HepG2 (cell line): ENCODE data around the gene GNL2. TPM values are rescaled to one million over a fixed set of nuclear protein-coding genes. Genes with fewer than 3 reads are reported as not detected.
"Not testable (repeated sequence)": the region's sequence is repeated elsewhere in the genome, so short reads cannot be mapped to it uniquely, and the experiment has no call there.

Experiments
- ATAC-seq: fragments of 200-7000 bp; cut with Tn5 transposase; 3 replicates; pipeline ENCODE4 v1.9.1; 2020; ENCODE audit warnings: mild to moderate bottlenecking, moderate library complexity
- BruUV-seq: library from RNA; stranded (reverse); fragments of 400-500 nt; replicated peaks from 2 replicates; lab custom pipeline; 2021; lab: Mats Ljungman, UMichigan
- CTCF ChIA-PET: fragments of 300-600 bp; formaldehyde crosslinking; extraction: SDS; loops from one replicate; lab custom pipeline; 2021; ENCODE audit warnings: low total read pairs, inconsistent platforms, low intra/inter-chr PET ratio; lab: Yijun Ruan, JAX
- POLR2A ChIA-PET: fragments of 350-600 bp; sonication (Branson Sonifier 250); formaldehyde crosslinking; loops from one replicate; lab custom pipeline; 2020; ENCODE audit warnings: antibody characterized with exemption, inconsistent platforms; lab: Yijun Ruan, JAX
- DNase-seq: peaks from one replicate; pipeline ENCODE4 v3.0.0-alpha.2; 2015; ENCODE audit warnings: low spot score
- FAIRE-seq: peaks from 3 replicates; lab custom pipeline; 2011; peaks lifted over from hg19 to GRCh38; lab: Jason Lieb, UNC
- H2AFZ ChIP-seq: one replicate; pipeline ENCODE4 v1.6.1; 2011; ENCODE audit warnings: low read length, inconsistent platforms
- H3K27ac ChIP-seq: fragments of 300-600 bp; 3 replicates; pipeline ENCODE4 v1.8.0; 2011; ENCODE audit warnings: mixed run types, mild to moderate bottlenecking, mixed read lengths, low read length, inconsistent platforms; ENCODE audit not compliant: insufficient read depth; ENCODE audit errors: extremely low read length
- H3K27me3 ChIP-seq, 2 experiments: fragments of 200-600 bp in 1 of 2; 2 replicates in 1 of 2; 3 replicates in 1 of 2; pipeline versions ENCODE4 v1.6.0 to v1.8.0; 2011; ENCODE audit warnings: low read length in 2 of 2, mild to moderate bottlenecking in 2 of 2, moderate library complexity in 2 of 2, inconsistent platforms in 1 of 2; ENCODE audit not compliant: insufficient read depth in 2 of 2, control insufficient read depth in 1 of 2
- H3K36me3 ChIP-seq, 2 experiments: fragments of 200-600 bp in 1 of 2; replicated peaks in 1 of 2; 2 replicates in 1 of 2; 3 replicates in 1 of 2; pipeline versions ENCODE4 v1.5.1 to v1.8.0; 2011; ENCODE audit warnings: low read length in 2 of 2, inconsistent platforms in 1 of 2; ENCODE audit not compliant: insufficient read depth in 2 of 2, control insufficient read depth in 1 of 2
- H3K4me1 ChIP-seq: 2 replicates; pipeline ENCODE4 v1.5.1; 2012; ENCODE audit warnings: low read length, inconsistent platforms; ENCODE audit not compliant: insufficient read depth
- H3K4me2 ChIP-seq: 2 replicates; pipeline ENCODE4 v1.6.0; 2011; ENCODE audit warnings: low read depth, low read length, inconsistent platforms
- H3K4me3 ChIP-seq, 3 experiments: fragments of 200-600 bp in 1 of 3; sonication (generic), shearing (Covaris generic) in 1 of 3; replicated peaks in 1 of 3; 2 replicates each; pipeline ENCODE4 v1.5.1; 2011 to 2016; ENCODE audit warnings: low read length in 3 of 3, inconsistent platforms in 2 of 3, low read depth in 2 of 3, mild to moderate bottlenecking in 2 of 3, control low read depth in 1 of 3, mixed read lengths in 1 of 3; ENCODE audit not compliant: insufficient read depth in 1 of 3
- H3K79me2 ChIP-seq: one replicate; pipeline ENCODE4 v1.6.1; 2011; ENCODE audit warnings: low read length, inconsistent platforms; ENCODE audit not compliant: insufficient read depth
- H3K9ac ChIP-seq: 2 replicates; pipeline ENCODE4 v1.6.0; 2011; ENCODE audit warnings: mild to moderate bottlenecking, low read depth, low read length, inconsistent platforms; ENCODE audit not compliant: insufficient read depth
- H3K9me3 ChIP-seq: 2 replicates; pipeline ENCODE4 v1.5.1; 2012; ENCODE audit warnings: mild to moderate bottlenecking, low read length
- H4K20me1 ChIP-seq: 2 replicates; pipeline ENCODE4 v1.6.0; 2011; ENCODE audit warnings: inconsistent platforms, mild to moderate bottlenecking, low read length, moderate library complexity; ENCODE audit not compliant: insufficient read depth
- CEBPB ChIP-seq: IDR thresholded peaks from 2 replicates; pipeline ENCODE4 v1.6.1; 2011; ENCODE audit warnings: low read depth, low read length, improper control_type of control experiment, borderline replicate concordance
- KDM1A ChIP-seq: IDR thresholded peaks from 2 replicates; pipeline ENCODE4 v1.6.1; 2016; ENCODE audit warnings: missing compliant biosample characterization
- RARG ChIP-seq: sonication (generic); formaldehyde crosslinking; IDR thresholded peaks from 2 replicates; pipeline ENCODE4 v1.4.0; 2020; ENCODE audit warnings: low read depth, mild to moderate bottlenecking, missing genetic modification reagents
- SP1 ChIP-seq, 2 experiments: fragments of 450-650 bp in 1 of 2; sonication (generic) in 1 of 2; formaldehyde crosslinking in 1 of 2; IDR thresholded peaks; 2 replicates each; pipeline versions ENCODE4 v1.4.0 to v1.6.1; 2016 to 2020; ENCODE audit warnings: missing genetic modification reagents in 1 of 2
- ZNF256 ChIP-seq: sonication (generic); formaldehyde crosslinking; conservative IDR thresholded peaks from 2 replicates; pipeline ENCODE4 v1.4.0; 2020; ENCODE audit warnings: missing genetic modification reagents
- ZNF431 ChIP-seq: sonication (generic); formaldehyde crosslinking; IDR thresholded peaks from 2 replicates; pipeline ENCODE4 v1.9.0; 2022; ENCODE audit warnings: missing genetic modification reagents, low read depth, mild to moderate bottlenecking, borderline replicate concordance
- ZNF746 ChIP-seq: sonication (generic); formaldehyde crosslinking; IDR thresholded peaks from 2 replicates; pipeline ENCODE4 v1.8.0; 2022; ENCODE audit warnings: mild to moderate bottlenecking, missing genetic modification reagents
- ZNF782 ChIP-seq: sonication (generic); formaldehyde crosslinking; IDR thresholded peaks from 2 replicates; pipeline ENCODE4 v1.4.0; 2020; ENCODE audit warnings: missing genetic modification reagents, mild to moderate bottlenecking, borderline replicate concordance
- WGBS: methylation state at CpG from one replicate; pipeline ENCODE4 v1.1.6; 2017; ENCODE audit warnings: low lambda C conversion rate; 5-methylcytosine and 5-hydroxymethylcytosine counted together
- in situ Hi-C: cut with HindIII; loops from 2 replicates; pipeline ENCODE4 v1.10.0; 2017; ENCODE audit warnings: low pct_unique_long_range_greater_than_20kb; ENCODE audit not compliant: extremely low pct_ligation_motif_present
- intact Hi-C: fragments of 100-400 bp; cut with micrococcal nuclease; formaldehyde crosslinking; loops from one replicate; pipeline ENCODE4 v1.10.0; 2022; ENCODE audit not compliant: unreplicated experiment
- polyA plus RNA-seq, 8 experiments: library from polyadenylated mRNA; depleted of rRNA in 3 of 8; stranded (reverse) in 7 of 8; unstranded in 1 of 8; fragments of >200 nt; fragmentation: Illumina TruSeq in 4 of 8; extraction: Trizol in 4 of 8; gene quantifications; 2 replicates each; pipeline versions ENCODE4 v1.2.1 to v1.2.3, GENCODE V29; 2011 to 2016; ENCODE audit warnings: low read depth in 4 of 8, missing spikeins in 1 of 8, mixed read lengths in 1 of 8; ENCODE audit not compliant: insufficient read depth in 1 of 8
- total RNA-seq, 5 experiments: library from RNA; depleted of rRNA; stranded (reverse); fragments of >200 nt; fragmentation: Illumina TruSeq; extraction: Trizol; gene quantifications; 2 replicates each; pipeline ENCODE4 v1.2.3, GENCODE V29; 2016; ENCODE audit warnings: low read depth in 1 of 5

GNL2 gene
- total and polyA plus RNA-seq, 2 of the 13 experiments (the other 11 are each of a cell fraction or from before 2014, with no cell fraction given): 32.1 to 72.1 TPM

- WGBS: 94% methylated on average over 2 of the region's 2 CpGs
- no peak overlapping the region for H3K4me2 ChIP-seq
- peaks cover 10% of the 10 kb centered on the region for H3K4me1 ChIP-seq
- no peak overlapping the region for H3K27ac ChIP-seq
- peaks cover 22 to 79% of the 10 kb centered on the region in 2 experiments for H3K36me3 ChIP-seq
- CTCF ChIA-PET: no interaction called here
- intact Hi-C loops (no loop called here), in situ Hi-C loops (no loop called here)
- no peak overlapping the region for H3K4me3 ChIP-seq
- BruUV-seq: no TSS peak
- no peak for FAIRE-seq
- H3K9me3 ChIP-seq: no peaks in the 10 kb centered on the region
- no peaks in the 10 kb centered on the region for H3K27me3 ChIP-seq
- no peak overlapping the region for H3K9ac ChIP-seq
- TF ChIP-seq ZNF256 (CRISPR knock-in tag): no peak
- TF ChIP-seq RARG (CRISPR knock-in tag): no peak
- no peak for TF ChIP-seq SP1 (IDR thresholded peaks at IDR 0.05)
- TF ChIP-seq SP1 (CRISPR knock-in tag; IDR thresholded peaks at IDR 0.05): no peak
- TF ChIP-seq ZNF746 (CRISPR knock-in tag): no peak
- no peak for TF ChIP-seq KDM1A (CRISPR knock-in tag)
- no peak for TF ChIP-seq ZNF431
- TF ChIP-seq ZNF782 (CRISPR knock-in tag): no peak
- peaks cover 14% of the 10 kb centered on the region for H3K79me2 ChIP-seq
- DNase-seq: no peak
- POLR2A ChIA-PET: no interaction called here
- no peak for ATAC-seq
- H4K20me1 ChIP-seq: no peaks in the 10 kb centered on the region; the same call in 1 of the 2 replicates
- no peak overlapping the region for H2AFZ ChIP-seq
Observed at GRCh38 chr1:37588939-37589338, 6.8 kb downstream of the GNL2 start.

- peak; percentile 61; the same call in 1 of the 2 replicates for TF ChIP-seq CEBPB
- H4K20me1 ChIP-seq, H3K79me2 ChIP-seq, H3K9ac ChIP-seq, BruUV-seq, FAIRE-seq, intact Hi-C loops, POLR2A ChIA-PET, CTCF ChIA-PET, H3K27ac ChIP-seq, H3K4me3 ChIP-seq, H3K4me1 ChIP-seq, DNase-seq, H2AFZ ChIP-seq, H3K4me2 ChIP-seq, H3K9me3 ChIP-seq, H3K27me3 ChIP-seq, in situ Hi-C loops, ATAC-seq: not testable (repeated sequence)
- WGBS: 95% methylated on average over 4 of the region's 4 CpGs
- H3K36me3 ChIP-seq: peaks cover 23 to 84% of the 10 kb centered on the region in 2 experiments
Observed at GRCh38 chr1:37584544-37584943, 11.2 kb downstream of the GNL2 start.
